Central memory CD8-positive, alpha-beta T cell (primary cell): ENCODE data around the gene GABBR2.
"Not testable (repeated sequence)": the region's sequence is repeated elsewhere in the genome, so short reads cannot be mapped to it uniquely, and the experiment has no call there.

Experiments used
- ATAC-seq: fragments of 150-1000 bp; cut with Tn5 transposase; replicated peaks from 2 replicates; pipeline ENCODE4 v1.10.0; 2022; ENCODE audit warnings: mild to moderate bottlenecking, moderate FRiP score, moderate number of reproducible peaks; ENCODE audit not compliant: poor library complexity, severe bottlenecking; ENCODE audit errors: extremely low read depth
- DNase-seq, 2 donors: peaks; one replicate each; pipeline ENCODE4 v3.0.0; 2021; ENCODE audit warnings: low spot score in 2 of 2
- H3K27ac Mint-ChIP-seq: one replicate; pipeline ENCODE4 v1.8.0; 2022; ENCODE audit warnings: low read depth, mild to moderate bottlenecking, moderate library complexity, mixed read lengths
- H3K27me3 Mint-ChIP-seq: one replicate; pipeline ENCODE4 v1.8.0; 2022; ENCODE audit warnings: mixed read lengths
- H3K36me3 Mint-ChIP-seq: one replicate; pipeline ENCODE4 v1.8.0; 2022; ENCODE audit warnings: mild to moderate bottlenecking, moderate library complexity, mixed read lengths; ENCODE audit not compliant: insufficient read depth
- H3K4me1 Mint-ChIP-seq: one replicate; pipeline ENCODE4 v1.8.0; 2022; ENCODE audit warnings: mixed read lengths
- H3K4me3 Mint-ChIP-seq: one replicate; pipeline ENCODE4 v1.8.0; 2022; ENCODE audit warnings: mild to moderate bottlenecking, moderate library complexity, mixed read lengths
- H3K9me3 Mint-ChIP-seq: one replicate; pipeline ENCODE4 v1.8.0; 2022; ENCODE audit warnings: mixed read lengths

GABBR2 gene

GRCh38 chr9:98591696-98592095, 117.0 kb downstream of the GABBR2 start:
- Mint-ChIP-seq H3K4me1 (no peaks in the 10 kb centered on the region), H3K36me3 (no peaks in the 10 kb centered on the region), H3K4me3 (no peak overlapping the region), H3K9me3 (no peaks in the 10 kb centered on the region), H3K27me3 (peaks cover 64% of the 10 kb centered on the region), H3K27ac (no peak overlapping the region)
- ATAC-seq (no peak), DNase-seq (no peak)

GRCh38 chr9:98590101-98590500, 118.6 kb downstream of the GABBR2 start:
- DNase-seq (no peak), ATAC-seq (no peak)
- no peak overlapping the region for H3K4me3 Mint-ChIP-seq
- no peak overlapping the region for H3K27ac Mint-ChIP-seq
- no peaks in the 10 kb centered on the region for H3K9me3 Mint-ChIP-seq
- H3K4me1 Mint-ChIP-seq: no peaks in the 10 kb centered on the region
- H3K27me3 Mint-ChIP-seq: peaks cover 56% of the 10 kb centered on the region
- no peaks in the 10 kb centered on the region for H3K36me3 Mint-ChIP-seq

GRCh38 chr9:98589102-98589501, 119.6 kb downstream of the GABBR2 start:
- Mint-ChIP-seq H3K27ac (no peak overlapping the region), H3K9me3 (no peaks in the 10 kb centered on the region), H3K27me3 (peaks cover 54% of the 10 kb centered on the region), H3K4me1 (no peaks in the 10 kb centered on the region), H3K4me3 (no peak overlapping the region), H3K36me3 (no peaks in the 10 kb centered on the region)
- no peak for ATAC-seq
- DNase-seq: no peak

GRCh38 chr9:98584853-98585438, 123.8 kb downstream of the GABBR2 start:
- DNase-seq, H3K4me3 Mint-ChIP-seq, H3K27ac Mint-ChIP-seq, ATAC-seq, H3K4me1 Mint-ChIP-seq, H3K9me3 Mint-ChIP-seq, H3K36me3 Mint-ChIP-seq: not testable (repeated sequence)
- H3K27me3 Mint-ChIP-seq: peaks cover 63% of the 10 kb centered on the region

GRCh38 chr9:98584059-98584458, 124.7 kb downstream of the GABBR2 start:
- Mint-ChIP-seq H3K4me3 (no peak overlapping the region), H3K36me3 (no peaks in the 10 kb centered on the region), H3K9me3 (no peaks in the 10 kb centered on the region), H3K27ac (no peak overlapping the region), H3K27me3 (peaks cover 63% of the 10 kb centered on the region), H3K4me1 (no peaks in the 10 kb centered on the region)
- DNase-seq (no peak), ATAC-seq (no peak)

GRCh38 chr9:98583417-98583816, 125.3 kb downstream of the GABBR2 start:
- ATAC-seq: no peak
- Mint-ChIP-seq H3K27me3 (peaks cover 66% of the 10 kb centered on the region), H3K4me1 (no peaks in the 10 kb centered on the region), H3K9me3 (no peaks in the 10 kb centered on the region), H3K4me3 (no peak overlapping the region), H3K27ac (no peak overlapping the region), H3K36me3 (no peaks in the 10 kb centered on the region)
- no peak for DNase-seq

GRCh38 chr9:98580956-98581355, 127.8 kb downstream of the GABBR2 start:
- ATAC-seq: no peak
- no peaks in the 10 kb centered on the region for H3K9me3 Mint-ChIP-seq

GRCh38 chr9:98579700-98580099, 129.0 kb downstream of the GABBR2 start:
- H3K27me3 Mint-ChIP-seq: peaks cover 48% of the 10 kb centered on the region
- peaks cover 17% of the 10 kb centered on the region for H3K4me1 Mint-ChIP-seq
- DNase-seq: no peak

More at GRCh38 chr9:98580956-98581355, 127.8 kb downstream of the GABBR2 start:
- peaks cover 55% of the 10 kb centered on the region for H3K27me3 Mint-ChIP-seq
- H3K27ac Mint-ChIP-seq: no peak overlapping the region
- no peak for DNase-seq
- H3K4me3 Mint-ChIP-seq: no peak overlapping the region
- peaks cover 5% of the 10 kb centered on the region for H3K4me1 Mint-ChIP-seq
- no peaks in the 10 kb centered on the region for H3K36me3 Mint-ChIP-seq

GRCh38 chr9:98577446-98577845, 131.3 kb downstream of the GABBR2 start:
- DNase-seq: no peak
- peaks cover 17% of the 10 kb centered on the region for H3K4me1 Mint-ChIP-seq
- H3K27ac Mint-ChIP-seq: no peak overlapping the region
- H3K4me3 Mint-ChIP-seq: no peak overlapping the region
- H3K9me3 Mint-ChIP-seq: no peaks in the 10 kb centered on the region
- no peak for ATAC-seq
- H3K36me3 Mint-ChIP-seq: no peaks in the 10 kb centered on the region
- H3K27me3 Mint-ChIP-seq: peaks cover 37% of the 10 kb centered on the region

More at GRCh38 chr9:98579700-98580099, 129.0 kb downstream of the GABBR2 start:
- H3K36me3 Mint-ChIP-seq: no peaks in the 10 kb centered on the region
- ATAC-seq: no peak
- no peak overlapping the region for H3K4me3 Mint-ChIP-seq
- no peaks in the 10 kb centered on the region for H3K9me3 Mint-ChIP-seq
- H3K27ac Mint-ChIP-seq: no peak overlapping the region

GRCh38 chr9:98576859-98577258, 131.9 kb downstream of the GABBR2 start:
- no peak for ATAC-seq
- peaks cover 17% of the 10 kb centered on the region for H3K4me1 Mint-ChIP-seq
- DNase-seq: no peak
- no peaks in the 10 kb centered on the region for H3K36me3 Mint-ChIP-seq
- no peak overlapping the region for H3K4me3 Mint-ChIP-seq
- peaks cover 31% of the 10 kb centered on the region for H3K27me3 Mint-ChIP-seq
- H3K27ac Mint-ChIP-seq: no peak overlapping the region
- H3K9me3 Mint-ChIP-seq: no peaks in the 10 kb centered on the region

- Mint-ChIP-seq H3K27me3 (peaks cover 31% of the 10 kb centered on the region), H3K9me3 (no peaks in the 10 kb centered on the region), H3K36me3 (no peaks in the 10 kb centered on the region), H3K4me1 (peaks cover 17% of the 10 kb centered on the region), H3K4me3 (peak overlapping the region; percentile 19), H3K27ac (peak overlapping the region; percentile 50)
- DNase-seq (no peak), ATAC-seq (no peak)
Observed at GRCh38 chr9:98576354-98576753, 132.4 kb downstream of the GABBR2 start.

GRCh38 chr9:98575379-98576346, 133.1 kb downstream of the GABBR2 start:
- H3K27ac Mint-ChIP-seq: peak overlapping the region; percentile 50
- peaks cover 17% of the 10 kb centered on the region for H3K4me1 Mint-ChIP-seq
- ATAC-seq (peak; percentile 10), DNase-seq (no peak)
- H3K4me3 Mint-ChIP-seq: peak overlapping the region; percentile 19
- peaks cover 25% of the 10 kb centered on the region for H3K27me3 Mint-ChIP-seq
- no peaks in the 10 kb centered on the region for H3K36me3 Mint-ChIP-seq
- H3K9me3 Mint-ChIP-seq: no peaks in the 10 kb centered on the region
